Endothelial cell of umbilical vein (primary cell): ENCODE measurements around the gene PRG2. TPM values are rescaled to one million over a fixed set of nuclear protein-coding genes. Genes with fewer than 3 reads are reported as not detected.

ENCODE experiments used
- BruUV-seq: library from RNA; stranded (reverse); fragments of 400-500 nt; replicated peaks from 2 replicates; lab custom pipeline; 2021; lab: Mats Ljungman, UMichigan
- CTCF ChIA-PET: fragments of 300-600, 350-600 bp; sonication (Branson Sonifier 250); formaldehyde crosslinking; loops from one replicate; lab custom pipeline; 2021; ENCODE audit warnings: antibody characterized with exemption, inconsistent platforms; lab: Charles Lee
- POLR2A ChIA-PET: fragments of 300-600, 350-600 bp; sonication (Branson Sonifier 250); formaldehyde crosslinking; loops from one replicate; lab custom pipeline; 2021; ENCODE audit warnings: antibody characterized with exemption, inconsistent platforms; lab: Charles Lee
- DNase-seq: peaks from one replicate; pipeline ENCODE4 v3.0.0-alpha.2; 2011; ENCODE audit warnings: low read depth, low spot score
- FAIRE-seq: peaks from 2 replicates; lab custom pipeline; 2011; peaks lifted over from hg19 to GRCh38; lab: Jason Lieb, UNC
- H2AFZ ChIP-seq: 2 replicates; pipeline ENCODE4 v1.6.0; 2012; ENCODE audit warnings: low read depth, low read length, control low read depth, inconsistent platforms
- H3K27ac ChIP-seq: 2 replicates; pipeline ENCODE4 v1.5.1; 2011; ENCODE audit warnings: low read depth, mild to moderate bottlenecking, control low read depth, low read length, moderate library complexity; ENCODE audit not compliant: insufficient read depth
- H3K27me3 ChIP-seq, 2 experiments: 2 replicates each; pipeline versions ENCODE4 v1.6.0 to v1.6.1; 2011; ENCODE audit warnings: low read length in 2 of 2, mixed read lengths in 1 of 2; ENCODE audit not compliant: control insufficient read depth in 2 of 2, insufficient read depth in 2 of 2
- H3K36me3 ChIP-seq, 2 experiments: 2 replicates in 1 of 2; 3 replicates in 1 of 2; pipeline ENCODE4 v1.5.1; 2011; ENCODE audit warnings: low read length in 2 of 2, mild to moderate bottlenecking in 1 of 2, moderate library complexity in 1 of 2; ENCODE audit not compliant: control insufficient read depth in 2 of 2, insufficient read depth in 2 of 2; ENCODE audit errors: extremely low read depth in 1 of 2
- H3K4me1 ChIP-seq: 3 replicates; pipeline ENCODE4 v1.5.1; 2011; ENCODE audit warnings: mild to moderate bottlenecking, low read length; ENCODE audit not compliant: control insufficient read depth, insufficient read depth; ENCODE audit errors: extremely low read depth
- H3K4me2 ChIP-seq: 2 replicates; pipeline ENCODE4 v1.6.1; 2011; ENCODE audit warnings: low read length, control low read depth, mixed read lengths; ENCODE audit not compliant: insufficient read depth
- H3K4me3 ChIP-seq, 3 experiments: fragments of 200-600 bp in 1 of 3; sonication (generic), shearing (Covaris generic) in 1 of 3; replicated peaks in 1 of 3; 2 replicates each; pipeline ENCODE4 v1.5.1; 2011 to 2016; ENCODE audit warnings: control low read depth in 3 of 3, low read length in 3 of 3, mild to moderate bottlenecking in 2 of 3, inconsistent platforms in 1 of 3, low read depth in 1 of 3, moderate library complexity in 1 of 3; ENCODE audit not compliant: insufficient read depth in 1 of 3
- H3K79me2 ChIP-seq: 2 replicates; pipeline ENCODE4 v1.6.0; 2012; ENCODE audit warnings: low read length, inconsistent platforms; ENCODE audit not compliant: control insufficient read depth, insufficient read depth
- H3K9ac ChIP-seq: replicated peaks from 2 replicates; pipeline ENCODE3; 2011; ENCODE audit warnings: low read length, control low read depth; ENCODE audit not compliant: insufficient read depth; ENCODE audit errors: extremely low read depth
- H3K9me1 ChIP-seq: replicated peaks from 3 replicates; pipeline ENCODE4 v1.6.0; 2011; ENCODE audit warnings: mild to moderate bottlenecking, low read length; ENCODE audit not compliant: control insufficient read depth, insufficient read depth; ENCODE audit errors: extremely low read depth
- H3K9me3 ChIP-seq: replicated peaks from 2 replicates; pipeline ENCODE4 v1.5.1; 2012; ENCODE audit warnings: low read length, inconsistent platforms; ENCODE audit not compliant: control insufficient read depth, insufficient read depth
- H4K20me1 ChIP-seq: replicated peaks from 2 replicates; pipeline ENCODE3; 2011; ENCODE audit warnings: mild to moderate bottlenecking, low read length; ENCODE audit not compliant: control insufficient read depth, insufficient read depth; ENCODE audit errors: extremely low read depth
- CTCF ChIP-seq, 2 donors: IDR thresholded peaks; 1 replicate in 1 of 2; 2 replicates in 1 of 2; pipeline ENCODE4 v1.5.1; 2011; ENCODE audit warnings: low read length in 2 of 2, mild to moderate bottlenecking in 2 of 2, moderate library complexity in 2 of 2, control low read depth in 1 of 2, inconsistent platforms in 1 of 2, low read depth in 1 of 2; ENCODE audit not compliant: insufficient read depth in 1 of 2; ENCODE audit errors: extremely low read depth in 1 of 2
- EZH2 ChIP-seq: IDR thresholded peaks from 2 replicates; pipeline ENCODE4 v1.6.1; 2012; ENCODE audit warnings: borderline replicate concordance, low read depth, mild to moderate bottlenecking, moderate library complexity, low read length, inconsistent platforms; ENCODE audit not compliant: severe bottlenecking
- FOS ChIP-seq: IDR thresholded peaks from 2 replicates; pipeline ENCODE4 v1.6.1; 2011; ENCODE audit warnings: mild to moderate bottlenecking, low read length, moderate library complexity, borderline replicate concordance; ENCODE audit not compliant: insufficient read depth
- GATA2 ChIP-seq: IDR thresholded peaks from 2 replicates; pipeline ENCODE4 v1.7.0; 2011; ENCODE audit warnings: low read depth, mild to moderate bottlenecking, moderate library complexity, mixed read lengths, low read length; ENCODE audit not compliant: insufficient read length, insufficient read depth
- JUN ChIP-seq: IDR thresholded peaks from 2 replicates; pipeline ENCODE4 v1.6.1; 2011; ENCODE audit warnings: borderline replicate concordance, low read depth; ENCODE audit not compliant: insufficient read length, insufficient read depth
- MYC ChIP-seq: IDR thresholded peaks from one replicate; pipeline ENCODE4 v1.6.1; 2011; ENCODE audit warnings: mild to moderate bottlenecking, low read depth, low read length
- POLR2A ChIP-seq: IDR thresholded peaks from 2 replicates; pipeline ENCODE4 v1.6.1; 2012; ENCODE audit warnings: low read depth, mild to moderate bottlenecking, control low read depth, low read length
- POLR2AphosphoS5 ChIP-seq: IDR thresholded peaks from 2 replicates; pipeline ENCODE4 v1.6.1; 2012; ENCODE audit warnings: low read depth, mild to moderate bottlenecking, control low read depth, low read length, moderate library complexity; ENCODE audit not compliant: insufficient read depth
- dilution Hi-C: fragments of 300-500 bp; cut with MboI; formaldehyde crosslinking; loops from one replicate; pipeline ENCODE4 v1.15.0; 2019; ENCODE audit warnings: low sequenced_read_pairs; ENCODE audit not compliant: extremely low pct_ligation_motif_present
- intact Hi-C: fragments of 100-400 bp; cut with micrococcal nuclease; formaldehyde crosslinking; loops from one replicate; pipeline ENCODE4 v1.10.0; 2022
- polyA plus RNA-seq, 4 experiments: library from polyadenylated mRNA; depleted of rRNA in 3 of 4; stranded (reverse) in 3 of 4; unstranded in 1 of 4; fragments of >200 nt; gene quantifications; 2 replicates each; pipeline versions ENCODE4 v1.2.1 to v1.2.3, GENCODE V29; 2011 to 2012; ENCODE audit warnings: missing spikeins in 1 of 4
- total RNA-seq: library from RNA; stranded (reverse); gene quantifications from 2 replicates; pipeline ENCODE4 v1.2.3, GENCODE V29; 2021
- TF ChIP-seq, protein P1 (sequence below): IDR thresholded peaks from 2 replicates; pipeline ENCODE4 v1.6.1; 2011; ENCODE audit not compliant: insufficient read depth, insufficient read length

The PRG2 gene
- total and polyA plus RNA-seq, 2 donors (not counting 3 experiments of a cell fraction or from before 2014, with no cell fraction given): 0.08 to 0.55 TPM

DNA sequence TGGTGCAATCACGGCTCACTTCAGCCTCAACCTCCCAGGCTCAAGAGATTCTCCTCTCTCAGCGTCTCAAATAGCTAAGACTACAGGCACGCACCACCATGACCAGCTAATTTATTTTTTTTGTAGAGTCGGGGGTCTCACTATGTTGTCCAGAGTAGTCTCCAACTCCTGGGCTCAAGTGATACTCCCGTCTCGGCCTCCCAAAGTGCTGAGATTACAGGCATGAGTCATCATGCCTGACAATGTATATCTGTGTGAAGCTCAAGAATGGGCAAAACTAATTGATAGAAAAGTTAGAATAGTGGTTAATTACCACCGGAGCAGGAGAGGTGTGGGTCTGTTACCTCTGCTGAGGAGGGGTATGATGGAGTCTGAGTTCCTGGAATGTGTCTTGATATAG is 45.6 kb upstream of the PRG2 start:
- ChIA-PET CTCF (interaction anchor here (0.6 to 2.2 kb wide), 7 partner anchors 12 to 86 kb away, joined by 3 to 7 read pairs (median 5); no protein-coding TSS in a partner anchor), POLR2A (no interaction called here)
- DNase-seq: no peak
- no peaks in the 10 kb centered on the region for H3K79me2 ChIP-seq
- no peaks in the 10 kb centered on the region for H3K9me3 ChIP-seq
- FAIRE-seq: no peak
- H3K4me1 ChIP-seq: no peaks in the 10 kb centered on the region
- H3K9me1 ChIP-seq: no peaks in the 10 kb centered on the region
- dilution Hi-C loops (no loop called here), intact Hi-C loops (no loop called here)
- peaks cover 0 to 5% of the 10 kb centered on the region in 2 experiments for H3K27me3 ChIP-seq
- no peaks in the 10 kb centered on the region for H3K36me3 ChIP-seq
- no peaks in the 10 kb centered on the region for H4K20me1 ChIP-seq
- H3K9ac ChIP-seq: no peak overlapping the region
- no peak overlapping the region for H3K27ac ChIP-seq
- BruUV-seq: no TSS peak
- H3K4me2 ChIP-seq: no peak overlapping the region
- H2AFZ ChIP-seq: no peak overlapping the region
- no peak overlapping the region for H3K4me3 ChIP-seq
- no peak for TF ChIP-seq JUN
- TF ChIP-seq, protein P1, sequence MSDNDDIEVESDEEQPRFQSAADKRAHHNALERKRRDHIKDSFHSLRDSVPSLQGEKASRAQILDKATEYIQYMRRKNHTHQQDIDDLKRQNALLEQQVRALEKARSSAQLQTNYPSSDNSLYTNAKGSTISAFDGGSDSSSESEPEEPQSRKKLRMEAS: no peak
- TF ChIP-seq MYC: no peak
- TF ChIP-seq GATA2: no peak
- no peak for TF ChIP-seq CTCF (IDR thresholded peaks at IDR 0.05; ENCODE audit: extremely low read depth in 1 of 2, insufficient read depth in 1 of 2, low read depth in 1 of 2, low read length in 2 of 2)
- no peak for TF ChIP-seq FOS
- no peak for TF ChIP-seq EZH2
- no peak for TF ChIP-seq POLR2AphosphoS5
- TF ChIP-seq POLR2A: no peak
